ENCODE measurements around the gene TIGD1.

The TIGD1 gene

DNA sequence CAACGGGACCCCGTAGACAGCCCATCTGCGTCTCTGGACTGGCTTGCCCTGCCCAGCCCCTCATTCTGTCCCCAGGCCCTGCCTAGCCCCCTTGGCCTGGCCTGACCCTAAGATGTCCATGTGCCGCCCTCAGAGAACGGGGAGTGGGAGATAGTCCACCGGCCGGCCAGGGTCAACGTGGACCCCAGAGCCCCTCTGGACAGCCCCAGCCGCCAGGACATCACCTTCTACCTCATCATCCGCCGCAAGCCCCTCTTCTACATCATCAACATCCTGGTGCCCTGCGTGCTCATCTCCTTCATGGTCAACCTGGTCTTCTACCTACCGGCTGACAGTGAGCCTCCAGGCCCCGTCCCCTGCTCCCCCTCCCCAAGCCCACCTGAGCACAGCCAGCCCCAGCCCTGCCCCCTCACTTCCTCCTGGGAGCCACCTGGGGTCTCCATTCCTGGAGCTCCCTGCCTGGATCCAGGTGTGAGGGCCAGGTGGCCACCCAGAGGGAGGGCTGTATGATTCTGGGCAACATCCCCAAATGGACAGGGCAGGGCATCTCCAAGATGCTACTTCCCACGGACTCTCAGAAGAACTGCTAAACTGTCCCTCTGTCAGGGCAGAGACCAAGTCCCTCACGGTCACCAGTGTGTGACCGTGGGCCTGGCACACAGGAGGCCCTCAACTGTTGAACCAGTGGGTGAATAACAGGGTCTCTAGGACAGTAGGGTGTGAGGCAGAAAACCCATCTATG lies 20.4 kb downstream of the TIGD1 start:
- no peaks in the 10 kb centered on the region for H3K9me3 ChIP-seq (ENCODE audit: control insufficient read depth, low read length)
- no peak overlapping the region for H3K4me3 ChIP-seq (ENCODE audit: low read depth, low read length)
- H2AFZ ChIP-seq, result no peak overlapping the region
- H3K27ac ChIP-seq, result no peak overlapping the region
- H3K9ac ChIP-seq, result no peak overlapping the region
- H3K4me2 ChIP-seq (ENCODE audit: low read length), result no peak overlapping the region
- H3K36me3 ChIP-seq (ENCODE audit: control insufficient read depth, insufficient read depth, low read length), result no peaks in the 10 kb centered on the region
- H3K79me2 ChIP-seq, result no peaks in the 10 kb centered on the region
- no peaks in the 10 kb centered on the region for H3K4me1 ChIP-seq
- H3K27me3 ChIP-seq (ENCODE audit: control insufficient read depth, insufficient read depth, low read length), result no peaks in the 10 kb centered on the region
- TF ChIP-seq CTCF (IDR thresholded peaks at IDR 0.05), result no peak

- H3K27me3 ChIP-seq (ENCODE audit: control insufficient read depth, insufficient read depth, low read length), result no peaks in the 10 kb centered on the region
- H3K27ac ChIP-seq, result no peak overlapping the region
- H3K36me3 ChIP-seq (ENCODE audit: control insufficient read depth, insufficient read depth, low read length), result no peaks in the 10 kb centered on the region
- H3K9ac ChIP-seq, result no peak overlapping the region
- no peak for TF ChIP-seq CTCF (IDR thresholded peaks at IDR 0.05)
- H3K4me1 ChIP-seq, result no peaks in the 10 kb centered on the region
- H3K79me2 ChIP-seq, result no peaks in the 10 kb centered on the region
- no peak overlapping the region for H2AFZ ChIP-seq
- H3K4me3 ChIP-seq (ENCODE audit: low read depth, low read length), result no peak overlapping the region
- H3K4me2 ChIP-seq (ENCODE audit: low read length), result no peak overlapping the region
- no peaks in the 10 kb centered on the region for H3K9me3 ChIP-seq (ENCODE audit: control insufficient read depth, low read length)
Measured at GRCh38 chr2:232528746-232529460, 21.5 kb downstream of the TIGD1 start.

GRCh38 chr2:232527905-232528470 lies 22.4 kb downstream of the TIGD1 start:
- no peaks in the 10 kb centered on the region for H3K27me3 ChIP-seq (ENCODE audit: control insufficient read depth, insufficient read depth, low read length)
- no peak overlapping the region for H3K9ac ChIP-seq
- H2AFZ ChIP-seq, result no peak overlapping the region
- H3K4me2 ChIP-seq (ENCODE audit: low read length), result no peak overlapping the region
- H3K4me1 ChIP-seq, result no peaks in the 10 kb centered on the region
- no peaks in the 10 kb centered on the region for H3K79me2 ChIP-seq
- no peak overlapping the region for H3K27ac ChIP-seq
- H3K4me3 ChIP-seq (ENCODE audit: low read depth, low read length), result no peak overlapping the region
- no peaks in the 10 kb centered on the region for H3K36me3 ChIP-seq (ENCODE audit: control insufficient read depth, insufficient read depth, low read length)
- no peak for TF ChIP-seq CTCF (IDR thresholded peaks at IDR 0.05)
- no peaks in the 10 kb centered on the region for H3K9me3 ChIP-seq (ENCODE audit: control insufficient read depth, low read length)

- Histone ChIP-seq H2AFZ (no peak overlapping the region), H3K27me3 (ENCODE audit: control insufficient read depth, insufficient read depth, low read length) (peaks cover 3% of the 10 kb centered on the region), H3K27ac (no peak overlapping the region), H3K4me1 (no peaks in the 10 kb centered on the region), H3K79me2 (no peaks in the 10 kb centered on the region), H3K4me3 (ENCODE audit: low read depth, low read length) (no peak overlapping the region), H3K4me2 (ENCODE audit: low read length) (no peak overlapping the region), H3K9me3 (ENCODE audit: control insufficient read depth, low read length) (no peaks in the 10 kb centered on the region), H3K36me3 (ENCODE audit: control insufficient read depth, insufficient read depth, low read length) (no peaks in the 10 kb centered on the region), H3K9ac (no peak overlapping the region)
- TF ChIP-seq CTCF (IDR thresholded peaks at IDR 0.05), result no peak
Measured at GRCh38 chr2:232526372-232526941, 23.9 kb downstream of the TIGD1 start.
